GM21423 (cell line): Measurements from ENCODE around the gene SYP.
"Not testable (repeated sequence)": the region's sequence is repeated elsewhere in the genome, so short reads cannot be mapped to it uniquely, and the experiment has no call there.

ENCODE experiments used
- ATAC-seq: cut with Tn5 transposase; IDR thresholded peaks from one replicate; pipeline ENCODE4 v1.9.1; 2021; ENCODE audit warnings: mild to moderate bottlenecking, moderate library complexity; ENCODE audit not compliant: unreplicated experiment

Gene SYP

DNA sequence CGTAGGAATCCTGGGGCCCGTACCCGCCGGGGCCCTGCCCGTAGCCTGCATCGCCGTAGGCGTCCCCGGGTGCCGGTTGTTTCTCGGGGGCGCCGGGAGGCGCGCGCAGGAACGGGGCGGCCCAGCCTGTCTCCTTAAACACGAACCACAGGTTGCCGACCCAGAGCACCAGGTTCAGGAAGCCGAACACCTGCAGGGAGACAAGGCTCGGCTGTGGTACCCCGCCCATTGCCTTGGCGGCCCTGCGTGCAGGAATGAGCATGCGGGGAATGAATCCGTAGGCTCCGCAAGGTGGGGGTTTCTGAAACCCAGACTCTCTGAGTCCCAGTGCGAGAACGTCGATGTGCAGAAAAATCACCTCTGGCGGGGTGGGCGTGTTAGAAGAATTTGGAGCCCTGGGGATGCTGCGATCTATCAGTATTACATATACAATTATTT, 8.4 kb downstream of the SYP start:
- ATAC-seq: no peak

DNA sequence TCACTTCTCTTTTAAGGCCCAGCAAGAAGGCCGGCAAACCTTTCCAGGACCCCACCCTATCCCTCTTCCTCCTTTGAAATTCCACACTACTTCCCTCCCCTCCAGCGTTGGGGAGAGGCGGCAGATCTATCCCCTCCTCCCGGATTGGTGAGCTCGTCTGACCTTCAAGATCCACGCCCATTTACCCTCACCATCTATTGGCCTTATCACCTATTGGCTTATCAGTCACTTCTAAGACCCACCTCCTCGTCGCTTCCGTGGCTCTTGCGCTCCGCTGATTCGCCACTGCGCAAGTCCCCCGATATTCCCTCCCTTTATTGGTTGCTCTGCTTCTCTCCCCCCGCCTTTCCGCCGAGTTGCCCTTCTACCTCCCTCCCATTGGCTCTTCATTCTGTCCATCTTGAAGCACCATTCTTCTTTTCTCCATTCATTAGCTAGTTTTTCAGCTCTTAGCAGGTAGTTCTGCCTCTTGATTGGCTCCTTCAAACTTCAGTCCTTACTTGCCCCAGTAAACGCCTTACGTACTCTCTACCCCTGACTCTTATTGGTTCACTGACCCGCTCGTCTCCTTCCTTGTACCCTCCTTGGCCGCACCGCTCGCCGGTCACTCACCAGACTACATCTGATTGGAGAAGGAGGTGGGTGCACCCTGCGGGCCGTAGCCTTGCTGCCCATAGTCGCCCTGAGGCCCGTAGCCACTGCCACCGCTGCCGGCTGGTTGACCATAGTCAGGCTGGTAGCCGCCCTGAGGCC, 9.0 kb downstream of the SYP start:
- peak; percentile 89 for ATAC-seq

DNA sequence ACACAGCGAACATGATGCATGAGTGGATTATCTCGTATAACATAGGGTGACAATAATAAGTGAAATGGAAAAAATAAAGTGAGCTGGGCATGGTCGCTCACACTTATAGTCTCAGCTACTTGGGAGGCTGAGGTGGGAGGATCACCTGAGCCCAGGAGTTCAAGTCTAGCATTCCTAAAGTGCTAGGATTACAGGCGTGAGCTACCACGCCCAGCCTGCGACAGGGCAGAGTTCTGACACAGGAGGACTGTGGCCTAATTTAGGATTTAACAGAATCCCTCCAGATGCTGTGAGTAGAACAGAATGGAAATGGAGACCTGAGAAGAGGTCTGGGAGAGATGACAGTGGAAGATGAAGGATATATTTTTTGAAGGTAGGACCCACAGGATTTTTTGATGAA, 10.4 kb downstream of the SYP start:
- no peak for ATAC-seq

DNA sequence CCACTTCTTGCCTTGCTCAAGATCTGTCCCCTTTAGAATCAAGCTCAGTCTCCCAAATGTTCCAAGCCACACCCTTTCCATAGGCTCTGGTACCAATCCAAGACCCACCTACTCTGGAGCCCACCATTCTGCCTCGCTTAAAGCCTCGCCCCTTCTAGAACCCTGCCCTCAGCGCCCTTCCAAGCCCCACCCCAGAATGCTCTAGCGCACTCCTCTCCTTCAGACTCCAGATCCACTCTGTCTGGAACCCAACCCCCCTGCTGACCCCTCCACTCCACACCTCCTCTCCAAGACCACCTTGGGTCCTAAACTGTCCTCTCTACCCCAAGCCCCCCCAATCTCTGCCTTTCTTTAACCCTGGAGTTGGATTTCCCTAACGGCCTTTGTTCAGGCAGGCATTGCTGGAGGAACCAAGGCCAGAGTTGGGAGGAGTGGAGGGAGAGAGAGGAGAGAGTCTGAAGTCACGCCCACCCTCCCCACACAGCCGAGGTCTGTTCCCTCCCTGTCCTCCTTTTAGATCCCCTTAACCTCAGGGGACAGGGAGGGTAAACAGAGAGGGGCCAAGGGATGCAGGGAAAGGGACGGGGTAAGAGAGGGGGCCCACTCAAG, 11.4 kb downstream of the SYP start:
- ATAC-seq: no peak

DNA sequence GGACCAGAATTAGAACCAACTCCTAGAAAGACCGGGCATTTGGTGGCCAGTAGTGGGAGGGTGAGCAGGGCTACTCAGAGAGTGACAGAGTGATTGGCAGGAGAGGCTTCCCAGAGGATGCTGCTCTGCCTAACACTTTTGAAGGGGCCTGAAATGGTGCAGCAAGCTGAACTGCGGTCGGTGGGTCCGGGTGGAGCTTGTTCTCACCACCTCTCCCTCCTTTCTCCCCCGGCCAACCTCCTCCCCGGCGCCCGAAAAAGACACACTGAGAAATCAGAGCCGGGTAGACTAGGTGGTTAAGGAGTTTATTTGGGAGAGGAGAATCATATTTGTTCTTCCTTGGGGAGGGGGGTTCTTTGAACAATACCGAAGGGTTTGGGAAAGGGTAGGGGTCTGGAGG, 12.5 kb downstream of the SYP start:
- ATAC-seq: no peak

DNA sequence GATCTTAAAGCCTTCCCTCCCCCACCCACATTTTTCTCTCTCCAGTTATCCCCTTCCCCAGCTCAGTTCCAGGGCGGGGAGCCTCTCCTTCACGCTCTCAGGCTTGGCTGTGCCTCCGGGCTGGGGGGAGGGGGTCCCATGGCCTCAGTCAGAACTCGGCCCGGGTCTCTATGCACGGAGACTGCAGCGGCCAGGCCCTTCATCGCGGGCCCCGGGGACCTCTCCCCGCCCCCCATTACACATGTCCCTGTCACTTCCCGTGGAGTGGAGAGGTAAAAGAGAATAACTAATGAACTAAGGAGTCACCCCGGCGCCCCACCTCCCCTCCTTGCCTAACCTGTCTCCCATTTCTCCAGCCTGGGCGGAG, 13.0 kb downstream of the SYP start:
- no peak for ATAC-seq

DNA sequence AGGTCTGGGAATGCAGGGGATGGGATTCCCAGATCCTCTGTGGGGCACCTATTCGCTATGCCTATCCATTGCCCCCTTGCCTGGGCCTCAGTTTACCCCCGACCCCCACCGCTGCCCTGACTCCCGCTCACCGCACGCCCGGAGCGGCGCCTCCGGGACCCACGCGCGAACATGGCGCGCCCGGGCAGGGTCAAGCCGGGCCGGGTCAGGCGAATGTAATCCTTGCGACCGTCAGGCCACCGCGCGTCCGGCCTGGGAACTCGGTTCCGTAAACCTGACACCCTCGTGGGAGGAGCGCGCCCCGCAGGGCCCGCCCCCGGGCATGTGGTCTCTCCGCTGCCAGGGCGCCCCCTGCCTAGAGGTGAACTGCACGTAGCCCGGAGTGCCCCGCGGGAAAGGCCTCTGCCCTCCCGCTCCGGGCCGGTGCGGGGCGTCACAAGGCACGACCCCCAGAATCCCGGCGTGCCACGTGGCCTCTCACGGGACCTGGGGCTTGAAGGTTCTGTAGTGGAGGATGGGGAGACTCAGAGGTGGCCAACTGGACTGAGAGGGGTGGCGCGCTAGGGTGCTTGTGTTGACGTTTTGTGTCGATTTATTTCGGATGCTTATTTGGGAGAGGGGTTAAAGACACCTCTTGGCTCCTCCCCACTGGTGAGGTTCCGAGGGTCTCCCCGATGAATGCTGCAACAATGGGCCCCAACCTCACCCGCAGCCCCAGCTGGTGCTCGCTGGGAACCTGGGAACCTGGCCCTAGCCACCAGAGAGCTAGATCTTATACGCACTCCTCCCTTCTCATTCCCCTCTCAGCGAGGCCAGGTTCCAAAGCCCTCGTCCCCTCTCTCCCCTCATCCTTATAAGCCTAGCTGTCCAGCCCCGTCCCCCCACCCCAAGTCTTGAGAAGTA, 13.6 kb downstream of the SYP start, which contains the start of gene PRICKLE3:
TSS of gene PRICKLE3 (minus strand) at position 249 of the 903 bp plus-strand sequence. CDS start at position 173, 76 bp downstream.
- no peak for ATAC-seq

DNA sequence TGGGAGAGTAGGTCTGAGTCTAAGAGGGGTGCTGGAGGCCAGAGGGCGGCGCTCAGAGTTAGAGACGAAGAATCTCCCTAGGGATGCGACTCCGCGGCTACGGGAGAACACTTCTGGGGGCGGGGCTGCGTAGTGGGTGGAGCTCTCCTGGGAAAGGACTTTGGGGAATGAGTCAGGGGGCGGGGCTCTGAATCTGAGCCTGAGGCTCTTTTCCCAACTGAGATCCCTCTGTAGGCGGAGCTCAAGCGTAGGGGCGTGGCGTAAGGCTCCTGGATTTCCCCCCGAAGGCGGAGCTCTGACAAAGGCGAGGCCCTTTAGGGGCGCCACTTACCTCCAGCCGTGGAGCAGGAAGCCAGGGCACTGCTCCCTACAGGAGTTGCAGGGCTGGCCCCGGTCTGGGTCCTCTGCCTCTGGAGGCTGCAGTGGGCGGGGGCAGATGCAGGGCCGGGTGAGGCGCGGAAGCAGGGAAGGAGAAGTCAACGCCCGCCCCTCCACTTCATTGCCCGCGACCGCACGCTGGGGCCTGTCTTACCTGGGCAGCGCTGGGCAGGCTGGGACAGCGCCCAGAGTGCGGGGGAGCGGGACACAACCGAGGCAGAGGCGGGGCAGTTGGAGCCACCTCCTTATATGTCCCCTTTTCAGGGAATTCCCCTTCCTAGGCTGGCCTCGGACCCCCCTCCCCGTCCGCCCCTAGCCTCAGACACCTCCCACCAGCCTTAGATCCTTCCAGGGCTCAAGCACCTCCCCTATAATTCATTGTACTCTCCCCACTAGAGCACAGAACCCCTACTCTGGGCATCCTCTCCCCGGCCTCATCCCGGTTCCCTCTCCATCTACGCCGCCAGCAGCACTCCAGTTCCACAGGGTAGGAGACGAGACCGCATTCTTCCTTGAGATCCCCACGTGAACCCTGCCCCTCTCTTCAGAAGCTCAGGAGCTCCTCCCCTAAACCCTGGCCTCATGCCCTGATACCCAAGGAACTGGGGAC, 15.4 kb downstream of the SYP start:
- ATAC-seq: no peak

DNA sequence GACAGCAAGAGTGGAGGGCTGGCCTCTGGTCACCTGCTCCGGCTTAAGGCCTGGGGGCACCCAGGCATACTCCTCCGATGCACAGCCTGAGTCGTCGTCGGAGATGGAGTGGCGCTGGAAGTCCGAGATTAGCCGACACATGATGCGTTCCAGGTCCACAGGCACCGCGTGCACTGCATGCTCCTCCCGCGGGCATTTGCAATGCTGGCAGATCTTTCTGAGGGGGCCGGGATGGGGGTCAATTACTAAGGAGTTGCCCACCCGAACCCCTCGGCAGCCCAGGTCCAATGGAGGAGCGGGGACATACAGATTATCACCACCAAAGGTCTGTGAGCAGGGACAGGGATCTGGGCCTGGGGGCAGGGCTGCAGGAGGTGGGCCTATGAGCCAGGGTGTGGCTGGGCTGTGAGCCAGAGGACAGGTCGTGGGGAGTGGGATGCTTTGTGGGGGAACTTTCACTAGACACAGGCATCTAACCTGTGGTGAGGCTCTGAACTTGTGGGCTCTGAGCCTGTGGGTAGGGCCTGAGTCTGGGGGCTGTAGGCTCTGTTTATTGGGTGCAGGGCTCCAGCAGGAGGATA, 16.2 kb downstream of the SYP start:
- ATAC-seq: no peak

DNA sequence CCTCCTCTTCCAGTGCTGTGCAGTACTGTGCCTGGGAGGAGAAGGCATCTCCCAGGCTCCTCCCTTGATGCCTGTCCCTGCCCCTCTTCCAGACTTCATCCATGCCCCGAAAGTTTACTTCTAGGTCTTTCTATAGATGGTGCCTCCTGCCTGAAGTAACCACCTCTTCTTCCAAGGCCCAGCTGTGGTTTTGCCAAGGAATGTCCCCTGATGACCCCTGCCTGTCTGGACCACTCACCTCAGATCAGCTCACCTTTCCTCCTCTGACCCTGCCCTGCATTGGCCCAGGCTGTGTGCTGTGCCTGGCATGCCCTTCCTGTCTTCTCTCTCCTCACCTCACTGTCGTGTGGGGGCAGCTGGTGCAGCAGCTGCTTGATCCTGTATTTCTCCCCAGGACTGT, 20.6 kb downstream of the SYP start:
- no peak for ATAC-seq

DNA sequence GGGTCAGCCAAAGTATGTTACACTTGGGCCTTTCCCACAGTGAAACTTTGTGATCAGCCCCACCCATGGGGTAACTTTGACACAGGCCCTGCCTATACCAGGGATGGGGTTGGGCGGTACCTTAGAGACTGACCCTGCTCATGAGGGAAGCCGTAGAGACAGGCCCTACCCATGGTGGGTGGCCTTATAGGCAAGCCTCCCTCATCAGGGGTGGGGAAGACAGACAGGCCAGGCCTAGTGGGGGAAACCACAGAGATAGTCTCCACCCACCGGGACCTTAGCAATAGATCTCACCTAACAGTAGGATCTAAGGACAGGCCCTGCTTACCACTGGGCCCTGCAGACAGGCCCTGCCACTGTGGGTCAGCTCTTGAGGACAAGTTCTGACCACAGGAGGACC, 21.5 kb downstream of the SYP start:
- ATAC-seq: no peak

DNA sequence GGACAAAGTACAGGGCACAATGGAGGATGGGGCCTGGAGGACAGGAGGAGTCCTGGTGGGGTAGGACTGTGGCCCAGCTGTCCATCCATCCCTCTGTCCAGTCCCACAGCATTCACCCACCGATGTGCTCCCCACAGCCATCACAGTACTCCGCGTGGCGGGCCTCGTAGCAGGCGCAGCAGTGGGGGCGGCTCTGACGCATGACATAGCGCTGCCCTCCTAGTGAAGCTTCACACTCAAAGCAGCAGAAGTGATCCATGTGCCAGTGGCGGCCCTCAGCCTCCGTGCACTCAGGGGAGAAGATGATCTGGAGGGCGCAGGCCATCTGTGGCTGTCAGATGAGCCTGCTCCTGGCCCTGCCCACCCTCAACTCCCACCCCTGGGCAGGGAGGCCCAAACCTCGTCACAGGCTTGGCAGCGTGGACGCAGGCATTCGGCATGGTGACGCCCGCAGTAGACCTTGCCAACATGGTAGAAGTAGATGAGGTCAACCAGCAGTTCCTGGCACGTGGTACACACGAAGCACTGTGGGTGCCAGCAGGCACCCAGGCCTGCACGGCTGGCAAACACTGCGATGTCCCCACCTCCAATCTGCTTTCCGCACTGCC, 22.0 kb downstream of the SYP start:
- no peak for ATAC-seq

DNA sequence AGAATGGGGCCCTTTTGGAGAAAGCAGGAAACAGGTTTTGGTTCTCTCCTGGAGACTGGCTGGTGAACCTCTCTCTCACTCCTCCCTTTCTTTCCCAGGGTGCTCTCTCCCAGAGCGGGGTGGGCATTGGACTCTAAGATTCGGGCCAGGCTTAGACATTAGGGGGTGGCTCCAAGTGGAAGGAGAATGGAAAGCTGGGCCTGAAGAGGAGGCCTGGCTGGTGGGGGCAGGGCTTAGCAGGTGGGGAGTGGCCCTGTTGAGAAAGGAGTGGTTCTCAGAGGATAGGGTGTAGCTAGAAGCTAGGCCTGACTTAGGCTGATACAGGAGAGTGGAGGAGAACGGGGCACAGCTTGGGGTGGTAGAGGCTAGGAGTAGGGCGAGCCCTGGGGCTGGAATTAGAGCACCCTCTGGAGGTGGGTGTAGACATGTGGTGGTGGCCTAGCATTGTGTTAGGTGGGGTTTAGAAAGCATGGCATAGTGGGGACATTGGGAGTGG, 22.6 kb downstream of the SYP start:
- no peak for ATAC-seq

DNA sequence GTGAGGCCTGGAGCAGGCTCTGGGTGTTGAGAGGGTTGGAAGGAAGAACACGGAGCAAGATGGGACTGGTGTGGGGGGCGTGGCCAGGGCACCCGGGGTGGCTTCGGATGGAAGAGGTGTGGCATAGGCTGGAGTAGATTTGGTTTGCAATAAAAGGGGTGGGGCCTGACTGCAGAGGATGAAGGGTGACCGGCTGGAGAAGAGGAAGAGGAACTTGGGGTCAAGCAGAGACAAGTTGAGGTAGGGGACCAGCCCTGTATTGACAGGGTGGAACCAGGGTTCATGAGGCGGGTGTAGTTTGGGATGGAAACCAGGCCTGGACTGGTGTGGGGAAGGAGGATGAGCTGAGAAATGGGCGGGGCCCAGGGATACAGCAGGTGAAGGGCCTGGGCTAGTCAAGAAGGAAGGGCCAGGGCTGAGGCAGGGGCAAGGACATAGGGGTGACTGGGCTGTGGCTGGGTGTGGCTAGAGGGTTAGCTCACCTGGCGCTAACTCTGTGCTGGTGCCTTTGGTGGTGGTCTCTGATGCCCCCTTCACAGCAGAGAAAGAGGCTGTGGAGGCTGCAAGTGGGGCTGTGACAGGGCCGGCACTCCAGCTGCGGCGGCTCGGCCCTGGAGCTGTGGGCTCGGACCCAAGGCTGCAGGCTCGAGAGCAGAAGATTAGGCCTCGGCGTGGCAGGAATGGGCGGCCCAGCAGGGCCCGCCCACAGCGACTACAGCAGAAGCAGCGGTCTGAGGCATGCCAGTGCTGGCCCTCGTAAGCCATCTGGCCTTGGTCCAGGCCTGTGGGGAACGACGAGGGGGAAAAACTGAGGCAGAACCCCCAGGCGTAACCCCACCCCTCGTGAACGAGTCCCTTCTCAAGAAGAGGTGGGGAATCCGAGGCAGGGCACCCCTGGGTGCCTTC, 23.3 kb downstream of the SYP start:
- no peak for ATAC-seq

DNA sequence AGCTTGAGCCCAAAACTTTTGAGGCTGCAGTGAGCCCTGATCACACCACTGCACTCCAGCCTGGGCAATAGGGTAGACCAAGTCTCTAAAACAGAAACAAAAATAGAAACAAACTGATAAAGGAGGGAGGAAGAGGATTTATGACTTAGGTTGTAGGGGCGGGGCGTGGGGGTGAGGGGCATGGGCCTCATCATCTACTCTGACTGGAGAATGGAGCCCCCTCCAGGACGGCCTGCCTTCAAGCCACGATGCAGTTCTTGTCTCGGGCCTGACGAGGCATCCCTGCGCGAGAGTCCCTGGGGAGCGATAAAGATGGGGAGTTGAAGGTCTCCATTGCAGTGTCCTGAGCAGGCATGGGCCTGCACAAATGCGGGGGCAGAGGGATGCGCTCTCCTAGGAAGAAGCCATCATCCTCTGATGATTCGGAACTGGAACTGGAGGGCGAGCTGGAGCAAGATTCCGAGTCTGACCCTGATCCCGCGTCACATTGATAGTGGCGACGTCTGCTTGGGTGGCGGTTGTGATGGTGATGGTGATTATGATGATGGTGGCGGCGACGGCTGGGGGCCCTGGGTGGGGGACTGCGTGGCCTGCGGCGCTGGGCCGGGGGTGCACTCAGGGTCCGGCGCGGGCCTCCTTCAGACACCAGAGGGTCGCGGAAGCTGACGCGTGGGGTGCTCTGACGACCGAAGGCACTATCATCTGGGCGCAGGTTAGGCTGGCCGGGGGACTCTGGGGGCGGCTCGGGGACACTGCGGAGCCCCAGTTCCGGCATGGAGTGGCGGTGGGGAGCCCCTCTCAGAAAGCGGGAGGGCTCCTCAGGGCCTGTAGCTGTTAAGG, 24.3 kb downstream of the SYP start:
- no peak for ATAC-seq

DNA sequence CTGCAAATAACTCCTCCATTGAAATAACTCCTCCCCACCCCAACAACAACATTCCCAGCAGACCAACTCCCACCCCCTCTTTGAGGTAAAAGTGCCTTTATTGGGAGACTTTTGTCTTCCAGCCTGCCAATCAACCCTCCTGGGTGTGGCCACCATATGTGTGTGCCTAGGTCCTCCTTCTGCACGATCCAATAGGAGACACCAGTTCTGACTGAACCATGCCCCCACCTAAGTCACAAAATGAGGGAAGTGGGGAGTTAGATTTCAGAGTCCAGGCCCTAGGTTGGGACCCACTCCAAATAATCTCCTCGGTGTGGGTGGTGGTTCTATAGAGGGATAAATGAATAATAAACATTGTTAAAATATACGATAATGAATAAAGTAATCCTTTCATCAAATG, 25.3 kb downstream of the SYP start:
- no peak for ATAC-seq

DNA sequence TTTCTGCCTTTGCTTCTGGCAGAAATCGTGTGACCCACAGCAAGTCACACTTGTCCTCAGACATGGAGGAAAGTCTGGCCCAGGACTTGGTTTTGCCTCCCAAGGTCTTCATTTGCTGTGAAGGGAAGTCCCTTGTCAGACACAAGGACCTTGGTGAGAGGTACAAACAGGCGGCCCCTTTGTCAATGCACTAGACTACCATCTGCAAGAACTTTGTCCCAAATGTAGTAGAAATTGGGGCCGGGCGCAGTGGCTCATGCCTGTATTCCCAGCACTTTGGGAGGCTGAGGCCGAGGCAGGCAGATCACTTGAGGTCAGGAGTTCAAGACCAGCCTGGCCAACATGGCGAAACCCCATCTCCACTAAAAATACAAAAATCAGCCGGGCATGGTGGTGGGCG, 26.4 kb downstream of the SYP start:
- not testable (repeated sequence) for ATAC-seq
